GM15510 (cell line): ENCODE results near the gene DCTN3.

ENCODE experiments used
- POLR2A ChIP-seq: IDR thresholded peaks from 3 replicates; pipeline ENCODE4 v1.6.1; 2011; ENCODE audit warnings: borderline replicate concordance; ENCODE audit not compliant: insufficient read length; ENCODE audit errors: extremely low read depth

DCTN3 gene

DNA sequence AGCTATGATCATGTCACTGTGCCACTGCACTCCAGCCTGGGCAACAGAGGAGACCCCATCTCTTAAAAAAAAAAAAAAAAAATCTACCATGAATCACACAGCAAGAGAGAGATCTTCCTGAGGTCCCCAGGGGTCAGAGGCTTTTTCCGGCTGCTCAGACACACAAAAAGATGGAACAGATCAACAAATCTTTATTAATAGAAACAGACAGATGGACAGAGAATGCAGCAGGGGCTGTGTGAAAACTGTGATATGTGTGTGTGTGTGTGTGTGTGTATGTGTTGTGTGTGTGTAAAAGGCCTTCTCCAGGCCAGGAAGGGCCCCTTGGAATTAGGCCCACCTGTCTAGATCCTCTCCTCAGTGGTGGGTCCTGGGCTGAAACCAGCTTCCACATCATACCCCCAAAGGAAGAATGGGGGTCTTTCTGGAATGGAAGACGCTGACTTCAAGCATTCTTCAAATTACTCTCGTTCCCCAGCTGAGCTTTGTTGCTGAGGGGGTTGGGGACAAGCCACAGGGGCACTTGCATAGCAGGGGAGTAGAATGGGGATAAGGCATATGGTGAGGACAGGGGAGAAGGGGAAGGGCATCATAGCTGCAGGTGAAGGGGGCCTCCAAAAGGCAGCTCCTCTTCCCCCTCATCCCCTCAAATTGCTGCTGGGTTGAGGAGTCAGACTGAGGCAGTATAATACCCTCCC, 14.4 kb upstream of the DCTN3 start:
- no peak for TF ChIP-seq POLR2A

DNA sequence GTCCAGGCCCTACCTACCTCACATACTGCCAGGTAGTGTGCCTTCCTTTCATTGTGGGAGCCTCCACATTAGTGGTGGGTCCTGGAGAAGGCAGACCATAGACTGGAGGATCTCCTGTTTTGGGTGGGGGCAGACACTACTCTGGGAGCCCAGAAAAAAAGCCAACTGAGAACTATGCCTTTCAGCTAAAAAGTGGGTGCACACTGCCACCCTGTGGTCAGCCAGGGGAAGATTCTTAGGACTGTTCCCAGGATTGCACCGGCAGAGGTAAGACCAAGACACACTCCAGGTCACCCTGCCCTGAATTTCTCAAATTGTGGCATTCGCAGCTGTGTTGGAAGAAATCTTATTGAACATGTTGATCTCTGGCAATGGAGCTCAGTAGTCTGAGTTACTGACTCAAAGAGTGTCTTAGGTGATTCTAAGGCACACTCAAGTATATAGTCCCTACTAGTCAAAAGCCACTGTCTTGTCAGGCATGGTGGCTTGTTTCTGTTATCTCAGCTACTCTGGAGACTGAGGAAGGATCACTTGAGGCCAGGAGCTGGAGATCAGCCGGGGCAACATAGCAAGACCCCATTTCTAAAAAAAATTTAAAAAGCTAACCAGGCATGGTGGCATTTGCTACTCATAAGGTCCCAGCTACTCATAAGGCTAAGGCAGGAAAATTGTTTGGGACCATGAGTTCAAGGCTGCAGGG, 13.7 kb upstream of the DCTN3 start:
- no peak for TF ChIP-seq POLR2A

DNA sequence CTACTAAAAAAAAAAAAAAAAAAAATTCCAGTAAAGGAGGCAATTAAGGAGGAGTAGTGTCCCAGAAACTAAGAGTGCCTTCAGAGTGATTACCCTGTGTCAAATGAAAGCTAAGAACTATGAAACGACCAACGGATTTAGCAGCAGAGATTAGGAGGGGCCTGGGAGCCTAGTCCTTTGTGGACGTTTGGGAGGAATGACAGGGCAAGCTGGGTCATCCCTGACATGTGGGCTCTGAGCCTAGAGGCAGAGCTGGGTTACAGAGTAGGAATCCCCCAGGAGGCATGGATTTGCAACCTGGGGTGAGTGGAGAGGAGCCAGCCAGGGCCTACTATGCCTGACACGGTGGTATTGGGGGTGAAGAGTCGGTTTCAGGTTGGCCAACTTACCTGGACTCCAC, 12.9 kb upstream of the DCTN3 start:
- TF ChIP-seq POLR2A, result no peak

DNA sequence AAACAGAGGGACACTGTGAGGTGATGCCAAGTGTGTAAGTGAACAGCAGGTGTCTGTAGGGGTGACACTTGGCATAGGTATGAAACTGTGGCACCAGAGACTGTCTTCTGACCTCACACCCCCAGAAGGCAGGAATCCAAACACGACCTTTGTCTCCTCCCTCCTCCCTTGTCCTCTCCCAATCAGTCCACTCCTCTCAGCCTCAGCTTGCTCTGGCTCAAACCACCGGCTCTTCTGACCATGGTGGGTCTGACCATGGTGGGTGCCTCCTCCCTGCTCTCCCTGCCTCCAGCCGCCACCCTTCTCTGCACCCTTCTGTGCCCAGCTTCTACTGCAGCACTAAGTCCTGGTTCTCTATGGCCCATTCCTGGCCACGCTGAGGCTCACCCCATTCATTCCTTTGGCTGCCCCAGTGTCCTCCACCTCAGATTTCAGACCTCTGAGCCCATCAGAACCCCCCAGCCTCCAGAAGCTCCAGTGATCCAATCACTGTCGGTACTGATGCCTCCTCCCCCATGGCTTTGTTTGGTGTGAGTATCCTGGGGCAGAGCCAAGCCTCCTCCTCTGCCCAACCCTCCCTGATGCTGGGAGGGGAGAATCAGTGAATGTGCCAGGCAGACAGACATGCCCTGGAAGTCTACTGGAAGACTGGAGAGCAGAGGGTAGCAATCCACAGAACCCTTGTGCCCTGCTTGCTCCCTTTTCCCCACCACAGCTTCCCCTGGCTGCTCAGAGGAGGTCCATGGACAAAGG, 10.3 kb upstream of the DCTN3 start:
- TF ChIP-seq POLR2A, result no peak

DNA sequence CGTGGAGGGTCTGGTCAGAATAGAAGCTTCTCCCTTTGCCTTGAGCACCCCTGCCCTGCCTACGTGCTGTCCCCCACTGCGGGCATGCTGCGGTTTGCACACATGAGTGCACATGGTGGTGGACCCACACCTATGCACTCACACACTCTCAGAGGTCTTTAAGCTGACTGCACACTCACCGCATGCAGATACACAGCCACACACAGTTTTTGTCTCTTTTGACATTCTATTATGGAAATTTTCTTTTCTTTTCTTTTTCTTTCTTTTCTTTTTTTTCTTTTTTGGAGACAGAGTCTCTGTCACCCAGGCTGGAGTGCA, 9.2 kb upstream of the DCTN3 start:
- no peak for TF ChIP-seq POLR2A

DNA sequence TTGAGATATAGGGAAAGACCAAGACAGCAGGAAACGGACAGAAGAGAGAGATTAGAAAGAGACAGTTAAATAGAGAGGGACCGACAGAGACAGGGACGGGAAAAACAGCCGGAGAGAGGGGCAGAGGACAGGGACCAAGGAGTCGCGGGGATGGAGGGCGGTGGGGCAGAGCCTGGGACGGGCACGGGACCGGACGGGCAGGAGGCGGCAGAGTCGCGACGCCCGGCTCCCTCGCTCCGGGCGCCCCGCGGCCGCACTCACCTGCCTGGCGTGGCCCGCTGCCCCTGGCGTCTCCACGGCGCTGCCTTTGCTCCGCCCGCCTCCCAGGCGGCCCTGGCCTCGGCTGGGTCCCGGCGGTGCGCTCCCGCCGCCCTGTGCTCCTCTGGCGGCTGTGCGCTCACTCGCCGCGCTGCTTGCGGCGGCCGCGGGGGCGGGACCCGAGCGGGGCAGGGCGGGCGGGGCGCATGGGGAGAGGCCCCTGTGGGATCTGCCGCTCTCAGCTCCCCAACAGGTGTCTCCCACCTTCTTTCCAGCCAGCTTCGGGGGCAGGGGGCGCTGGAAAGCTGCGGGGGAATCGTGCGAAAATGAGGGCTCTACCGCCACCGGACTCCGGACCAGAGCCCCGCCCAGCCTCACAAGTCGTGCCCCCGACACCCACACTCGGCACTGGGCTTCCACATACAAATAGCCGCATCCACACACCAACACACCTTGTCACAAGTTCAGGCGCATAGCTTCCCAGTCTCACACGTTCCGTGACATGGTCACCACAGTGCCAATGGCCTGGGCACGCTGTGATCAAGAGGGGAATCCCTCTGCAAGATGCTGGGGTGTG, 8.6 kb upstream of the DCTN3 start, which contains the start of gene ARID3C:
ARID3C (minus strand) TSS at position 411 of the 835 bp plus-strand sequence. CDS start 1,052 bp downstream, outside the sequence.
- TF ChIP-seq POLR2A, result no peak

DNA sequence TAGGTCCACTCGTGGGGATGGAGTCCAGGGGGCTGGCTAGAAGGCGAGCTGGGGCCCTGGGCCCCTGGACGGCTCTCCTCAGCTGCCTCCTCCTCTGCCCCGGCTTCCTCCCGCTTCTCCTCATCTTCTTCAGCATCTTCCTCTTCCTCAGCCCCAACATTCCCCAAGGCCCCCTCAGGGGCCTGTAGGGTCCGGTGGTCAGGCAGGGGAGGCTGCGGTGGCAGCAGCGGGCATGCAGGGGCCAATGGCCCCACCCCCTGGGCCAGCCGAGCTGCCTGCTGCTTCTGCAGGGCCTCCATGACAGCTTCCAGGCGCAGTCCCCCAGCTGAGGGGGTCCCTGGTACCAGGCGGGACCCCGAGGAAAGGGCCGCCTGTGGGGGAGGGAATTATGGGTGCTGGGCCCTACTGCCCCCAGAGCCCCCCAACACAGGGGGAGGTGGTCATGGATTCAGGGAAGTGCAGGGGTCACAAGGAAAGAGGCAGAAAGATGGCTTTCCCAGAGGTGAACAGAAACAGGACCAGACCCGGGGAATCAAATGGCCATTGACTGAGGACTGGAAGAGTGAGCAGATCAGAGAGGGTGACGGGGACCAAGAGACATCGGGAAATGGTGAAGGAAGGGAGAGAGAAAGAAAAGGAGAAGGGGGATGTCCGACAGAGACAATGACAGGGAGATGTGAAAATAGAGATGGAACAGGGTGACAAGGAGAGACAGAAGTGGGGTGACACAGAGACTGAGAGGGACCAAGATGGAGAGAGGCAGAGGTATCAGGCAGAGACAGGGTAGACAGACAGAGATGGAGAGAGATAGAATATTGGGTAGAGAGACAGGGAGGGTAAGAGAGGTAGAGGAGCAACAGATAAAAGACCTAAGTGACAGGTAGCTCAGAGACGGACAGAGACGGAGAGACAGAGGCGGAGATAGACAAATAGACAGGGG, 7.7 kb upstream of the DCTN3 start:
- no peak for TF ChIP-seq POLR2A

DNA sequence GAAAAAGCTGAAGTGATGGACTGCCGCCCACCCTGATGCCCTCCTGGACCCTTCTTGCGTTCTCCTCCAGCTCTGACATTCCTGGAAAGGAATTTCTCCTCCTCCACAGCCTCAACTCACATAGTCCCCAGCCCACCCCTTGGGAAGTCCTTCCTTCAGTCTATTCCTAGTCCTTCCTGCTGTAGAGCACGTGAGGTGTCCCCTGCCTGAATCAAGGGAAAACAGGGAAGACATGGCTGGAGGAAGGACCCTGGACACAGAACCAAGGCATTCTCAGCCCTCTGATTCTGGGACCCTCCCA, 4.8 kb upstream of the DCTN3 start:
- no peak for TF ChIP-seq POLR2A

DNA sequence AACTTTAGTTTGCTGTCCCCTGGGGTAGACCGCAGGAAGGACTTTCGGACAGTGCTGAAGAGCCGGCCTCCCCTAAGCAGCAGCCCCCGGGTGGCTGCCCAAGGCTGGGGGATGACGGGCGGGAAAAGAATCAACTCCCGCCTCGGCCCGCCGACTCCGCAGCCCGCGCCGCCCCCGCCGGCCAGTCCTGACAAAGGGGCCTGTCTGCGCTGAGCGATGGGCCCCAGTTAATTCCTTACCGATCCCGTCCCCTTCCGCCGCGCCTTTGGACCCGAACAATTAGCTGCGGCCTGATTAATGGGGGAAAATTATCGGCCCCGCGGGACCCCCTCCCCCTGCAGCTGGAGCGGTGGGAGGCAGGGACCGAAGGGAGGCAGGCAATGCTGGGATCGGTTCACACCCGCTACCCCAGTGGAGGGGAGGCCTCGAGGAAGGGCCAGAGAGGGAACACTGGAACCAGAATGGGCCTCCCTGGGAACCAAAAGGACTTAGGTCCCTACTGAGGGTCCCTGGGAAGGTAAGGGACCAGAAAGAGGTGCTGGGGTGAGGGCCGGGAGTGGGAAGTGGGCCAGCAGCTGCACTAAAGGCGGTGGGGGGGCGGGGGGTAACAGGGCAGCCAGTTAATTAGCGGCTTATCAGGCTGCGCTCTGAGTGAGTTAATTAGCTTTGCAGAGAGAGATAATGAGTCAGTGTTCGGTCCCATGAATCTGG, 4.3 kb upstream of the DCTN3 start:
- no peak for TF ChIP-seq POLR2A

DNA sequence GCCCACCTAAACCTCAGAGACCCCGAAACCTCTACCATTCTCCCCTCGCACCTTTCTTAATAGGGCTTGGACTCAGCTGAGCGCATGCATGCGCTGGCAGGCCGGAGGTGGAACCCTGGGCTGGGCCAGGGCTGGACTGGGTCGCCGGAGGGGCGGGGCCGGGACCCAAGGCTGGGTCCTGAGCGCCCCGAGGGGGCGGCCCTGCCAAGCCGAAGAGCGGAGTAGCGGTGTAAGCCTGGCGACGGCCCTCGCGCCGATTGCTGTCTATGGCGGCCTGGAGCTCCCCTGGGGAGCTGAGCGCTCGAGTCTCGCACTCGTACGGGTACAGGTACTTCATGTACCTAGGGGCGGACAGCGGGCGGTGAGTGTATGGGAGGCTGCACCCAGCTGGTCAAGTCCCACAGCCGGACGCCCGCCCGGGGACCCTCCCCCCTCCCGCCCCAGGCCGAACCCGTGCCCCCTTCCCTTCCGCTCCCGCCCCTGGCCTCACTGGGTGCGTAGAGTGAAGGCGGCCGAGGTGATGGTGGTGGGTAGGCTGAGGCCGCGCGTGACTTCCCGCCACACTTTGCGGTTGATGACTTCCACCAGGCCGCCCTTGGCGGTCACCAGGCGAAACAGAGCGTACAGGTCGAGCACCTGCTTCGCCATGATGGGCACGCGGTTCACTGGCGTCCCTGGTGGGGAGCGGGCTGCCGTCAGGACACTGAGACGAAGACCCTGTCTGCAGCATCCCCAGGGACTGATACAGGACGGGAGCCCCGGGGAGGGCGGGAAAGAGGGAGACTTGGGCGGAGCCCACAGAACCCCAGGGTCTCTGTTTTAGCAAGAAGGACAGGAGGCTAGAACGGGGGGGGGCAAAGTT, 3.3 kb upstream of the DCTN3 start:
- TF ChIP-seq POLR2A, result no peak

DNA sequence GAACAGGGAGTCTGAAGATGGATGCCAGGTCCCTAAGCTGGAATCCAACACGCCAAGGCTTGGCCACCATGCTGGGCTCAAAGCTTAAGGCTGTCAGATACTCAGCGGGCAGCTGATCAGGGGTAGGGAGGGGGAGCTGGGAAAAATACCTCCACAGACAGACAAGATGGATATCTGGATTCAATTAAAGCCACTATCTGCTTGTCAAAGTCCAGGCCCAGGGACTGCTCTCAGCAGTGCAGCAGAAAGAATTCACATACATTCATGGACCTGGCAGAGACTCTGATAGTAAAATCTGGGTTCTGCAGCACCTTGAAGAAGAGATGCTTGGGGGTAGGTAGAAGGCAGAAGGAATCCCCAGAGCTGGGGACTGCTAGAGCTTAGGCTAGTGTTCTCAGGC, 5.2 kb downstream of the DCTN3 start:
- TF ChIP-seq POLR2A, result no peak

DNA sequence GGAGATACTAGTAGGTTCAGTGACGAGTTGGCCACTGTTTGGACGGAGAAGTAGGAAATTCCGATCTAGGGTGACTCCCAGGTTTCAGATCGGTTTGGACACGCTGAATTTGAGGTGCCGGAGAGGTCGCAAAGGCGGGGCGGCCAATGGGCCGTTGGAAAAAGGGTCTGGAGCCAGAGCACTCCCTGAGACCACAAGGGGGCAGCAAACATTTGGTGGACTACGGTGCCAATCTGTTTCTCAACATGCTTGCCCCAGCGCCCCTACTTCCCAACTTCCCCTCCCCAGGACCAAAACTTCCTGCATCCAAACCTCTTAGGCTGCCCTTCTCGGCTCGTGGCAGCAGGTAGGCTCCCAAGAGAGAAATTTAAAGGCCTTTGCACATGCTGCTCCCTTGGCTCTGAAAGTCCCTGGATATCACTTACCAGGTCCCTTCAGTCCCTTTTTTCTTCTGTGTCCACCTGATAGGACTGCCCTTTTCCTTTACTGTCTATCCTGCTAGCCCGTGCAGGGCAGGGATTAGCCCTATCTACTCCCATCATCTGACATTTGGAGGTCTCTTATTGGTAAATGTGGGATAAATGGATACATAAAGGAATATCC, 7.4 kb downstream of the DCTN3 start:
- no peak for TF ChIP-seq POLR2A
